Cortex of kidney (tissue), 1 donor: Measurements from ENCODE around the gene PSMA7.
"Not testable (repeated sequence)": the region's sequence is repeated elsewhere in the genome, so short reads cannot be mapped to it uniquely, and the experiment has no call there.

Experiments used
- DNase-seq: peaks from one replicate; lab custom pipeline; 2025; lab: John Stamatoyannopoulos, UW

Gene PSMA7

GRCh38 chr20:62155428-62156253 lies 12.4 kb upstream of the PSMA7 start:
- DNase-seq, result no peak

DNA sequence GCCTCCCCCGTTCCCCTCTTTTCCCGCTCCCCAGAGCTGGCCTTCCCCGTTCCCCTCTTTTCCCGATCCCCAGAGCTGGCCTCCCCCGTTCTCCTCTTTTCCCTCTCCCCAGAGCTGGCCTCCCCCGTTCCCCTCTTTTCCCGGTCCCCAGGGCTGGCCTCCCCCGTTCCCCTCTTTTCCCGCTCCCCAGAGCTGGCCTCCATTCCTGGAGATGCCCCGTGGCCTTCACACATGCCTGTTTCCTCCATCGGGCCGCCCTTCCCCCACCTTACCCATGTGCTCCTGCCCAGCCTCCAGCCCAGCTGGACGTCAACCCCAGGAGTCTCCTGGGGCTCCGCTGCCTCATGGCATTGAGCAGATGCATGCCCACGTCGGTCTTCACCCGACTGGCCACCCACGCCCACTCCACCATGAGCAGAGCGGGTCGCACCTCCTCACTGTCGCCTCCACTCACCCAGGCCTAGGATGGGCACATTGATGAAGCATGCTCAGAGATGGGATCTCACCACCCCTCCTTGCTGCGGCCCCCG lies 8.7 kb upstream of the PSMA7 start:
- no peak for DNase-seq

GRCh38 chr20:62151225-62151624 lies 8.0 kb upstream of the PSMA7 start:
- no peak for DNase-seq

GRCh38 chr20:62150310-62150575 lies 7.0 kb upstream of the PSMA7 start:
- DNase-seq, result no peak

GRCh38 chr20:62149532-62150309 lies 6.5 kb upstream of the PSMA7 start:
- no peak for DNase-seq

- no peak for DNase-seq
Observed at GRCh38 chr20:62148908-62149314, 5.7 kb upstream of the PSMA7 start.

DNA sequence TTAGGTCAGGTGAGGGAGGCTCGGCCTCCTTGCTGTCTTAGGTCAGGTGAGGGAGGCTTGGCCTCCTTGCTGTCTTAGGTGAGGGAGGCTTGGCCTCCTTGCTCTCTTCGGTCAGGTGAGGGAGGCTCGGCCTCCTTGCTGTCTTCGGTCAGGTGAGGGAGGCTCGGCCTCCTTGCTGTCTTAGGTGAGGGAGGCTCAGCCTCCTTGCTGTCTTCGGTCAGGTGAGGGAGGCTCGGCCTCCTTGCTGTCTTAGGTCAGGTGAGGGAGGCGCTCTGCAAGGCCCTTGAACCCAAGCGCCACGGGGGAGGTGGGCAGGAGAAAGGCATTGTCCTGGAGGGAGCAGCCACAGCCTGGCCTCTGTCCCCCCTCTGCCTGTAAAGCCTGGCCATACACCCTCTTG lies 5.2 kb upstream of the PSMA7 start:
- not testable (repeated sequence) for DNase-seq

- no peak for DNase-seq
Observed at GRCh38 chr20:62147528-62147927, 4.3 kb upstream of the PSMA7 start.

GRCh38 chr20:62147125-62147524 lies 3.9 kb upstream of the PSMA7 start:
- DNase-seq, result no peak

DNA sequence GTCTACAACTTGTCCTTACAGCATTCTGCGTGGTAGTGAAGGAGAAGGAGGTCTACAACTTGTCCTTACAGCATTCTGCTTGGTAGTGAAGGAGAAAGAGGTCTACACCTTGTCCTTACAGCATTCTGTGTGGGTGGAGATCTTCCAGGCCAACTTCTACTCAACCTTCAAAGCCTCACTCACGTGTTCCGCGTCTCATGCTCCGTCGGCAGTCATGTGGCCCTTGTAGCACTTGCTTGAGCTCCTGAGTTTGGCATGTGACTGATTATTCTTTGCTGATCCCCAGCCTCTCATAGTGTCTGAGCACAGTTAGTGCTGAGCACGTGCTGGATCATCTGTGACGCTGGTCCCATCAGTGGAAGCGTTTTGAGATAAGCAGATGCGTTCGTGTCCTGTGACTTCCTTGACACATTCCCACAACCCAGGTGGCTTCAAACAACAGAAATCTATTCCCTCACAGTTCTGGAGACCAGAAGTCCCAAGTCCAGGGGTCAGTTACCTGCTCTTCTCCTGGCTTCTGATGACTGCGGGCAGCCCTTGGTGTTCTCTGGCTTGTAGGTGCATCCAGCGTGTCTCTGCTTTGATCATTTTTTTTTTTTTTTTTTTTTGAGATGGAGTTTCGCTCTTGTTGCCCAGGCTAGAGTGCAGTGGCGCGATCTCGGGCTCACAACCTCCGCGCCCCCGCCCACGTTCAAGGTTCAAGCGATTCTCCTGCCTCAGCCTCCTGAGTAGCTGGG lies 3.0 kb upstream of the PSMA7 start:
- DNase-seq, result no peak

DNA sequence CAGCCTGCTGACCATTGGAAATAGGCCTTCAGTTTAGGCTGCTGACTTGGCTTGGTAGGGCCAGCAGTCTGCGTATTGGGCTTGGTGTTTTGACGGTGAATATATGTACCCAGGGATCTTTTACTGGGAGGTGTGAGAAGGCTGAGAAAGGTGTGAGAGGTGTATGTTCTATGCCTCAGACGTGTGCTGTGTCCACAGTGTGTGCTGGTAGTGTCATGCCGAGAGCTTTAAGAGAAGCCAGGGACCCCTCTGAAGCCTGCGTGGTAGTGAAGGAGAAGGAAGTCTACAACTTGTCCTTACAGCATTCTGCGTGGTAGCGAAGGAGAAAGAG lies 2.5 kb upstream of the PSMA7 start:
- DNase-seq, result no peak

DNA sequence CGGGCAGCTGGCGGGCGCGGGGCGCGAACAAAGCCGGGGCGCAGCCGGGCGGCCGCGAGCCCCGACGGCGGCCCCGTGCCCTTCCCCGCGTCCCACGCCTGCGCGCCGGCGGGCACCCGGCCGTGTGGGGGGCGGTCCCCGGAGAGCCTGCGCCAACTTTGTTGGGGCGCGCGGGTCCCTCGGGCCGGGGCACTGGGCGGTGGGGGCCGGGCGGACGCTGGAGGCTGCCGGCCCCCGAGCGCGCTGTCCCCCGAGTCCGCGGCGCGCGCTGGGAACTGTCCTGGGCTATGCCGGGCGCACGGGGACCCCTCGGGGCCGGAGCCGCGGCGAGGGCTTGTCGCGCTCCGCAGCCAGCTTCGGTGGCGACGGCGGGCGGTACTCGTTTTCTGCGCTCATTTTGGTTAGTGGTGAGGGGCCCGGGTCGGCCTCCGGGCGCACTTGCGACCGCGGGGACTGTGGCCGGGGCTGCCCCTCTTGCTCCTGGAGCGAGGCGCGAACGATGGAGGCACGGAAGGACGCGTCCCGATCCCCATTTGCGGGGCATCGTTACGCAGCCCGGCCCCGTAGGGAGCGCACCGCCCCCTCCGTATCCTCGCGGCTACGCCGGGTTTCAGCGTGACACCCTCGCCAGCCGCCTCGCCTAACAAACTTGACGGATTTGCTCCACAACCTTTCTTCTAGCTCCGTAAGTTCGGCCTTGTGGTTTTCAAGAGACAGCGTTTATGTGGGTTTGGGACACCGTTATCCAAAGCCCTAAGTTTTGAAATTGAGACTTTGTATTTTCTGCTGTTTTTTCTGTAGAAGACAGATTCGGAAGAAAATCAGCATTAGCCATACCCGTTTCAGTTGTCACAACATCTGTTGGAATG lies 997 bp upstream of the PSMA7 start:
- DNase-seq, result no peak

GRCh38 chr20:62142252-62143080 lies 728 bp downstream of the PSMA7 start:
- no peak for DNase-seq

- DNase-seq, result no peak
Observed at GRCh38 chr20:62141397-62142251, 1.6 kb downstream of the PSMA7 start.

- DNase-seq, result no peak
Observed at GRCh38 chr20:62141043-62141396, 2.2 kb downstream of the PSMA7 start.

GRCh38 chr20:62139636-62140035 lies 3.6 kb downstream of the PSMA7 start:
- DNase-seq, result no peak

- no peak for DNase-seq
Observed at GRCh38 chr20:62138912-62139311, 4.3 kb downstream of the PSMA7 start.

- DNase-seq, result no peak
Observed at GRCh38 chr20:62138204-62138543, 5.0 kb downstream of the PSMA7 start.

DNA sequence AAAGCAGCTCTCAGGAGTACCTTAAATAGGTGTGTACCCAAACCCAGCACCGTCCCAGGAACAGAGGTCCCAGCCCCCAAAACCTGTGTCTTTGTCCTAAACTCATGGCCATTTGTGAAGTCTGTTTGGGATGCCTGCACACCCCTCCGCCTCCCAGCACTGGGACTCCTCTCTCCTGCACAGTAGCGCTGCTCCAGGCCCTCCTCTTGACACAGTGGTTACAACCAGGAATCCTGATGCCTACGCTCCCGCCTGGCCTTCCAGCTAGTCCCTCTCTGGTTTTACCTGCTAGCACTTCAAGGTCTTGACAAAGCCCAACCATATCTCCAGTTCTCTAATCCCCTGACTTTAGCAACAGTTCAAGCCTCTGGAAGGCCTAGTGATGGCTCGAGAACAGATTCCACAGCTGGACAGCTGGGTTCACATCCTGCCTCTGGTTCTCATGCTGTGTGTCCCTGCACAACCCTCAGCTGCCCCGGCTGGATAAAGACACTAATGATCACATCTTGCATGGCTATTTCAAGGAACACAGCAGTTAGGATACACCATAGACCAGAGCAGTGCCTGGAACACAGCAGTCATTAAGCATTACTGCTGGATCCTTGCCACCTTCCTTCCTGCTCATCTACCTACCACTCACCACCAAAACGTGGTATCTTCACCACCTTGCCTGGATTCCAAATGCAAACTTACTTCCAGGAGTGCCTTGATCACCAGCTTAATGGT lies 5.6 kb downstream of the PSMA7 start:
- DNase-seq, result no peak

GRCh38 chr20:62137092-62137384 lies 6.2 kb downstream of the PSMA7 start:
- no peak for DNase-seq
